Endothelial cell of umbilical vein (primary cell): ENCODE data around the gene SLC28A1. TPM values are rescaled to one million over a fixed set of nuclear protein-coding genes. Genes with fewer than 3 reads are reported as not detected.

Experiments used
- BruUV-seq: library from RNA; stranded (reverse); fragments of 400-500 nt; replicated peaks from 2 replicates; lab custom pipeline; 2021; lab: Mats Ljungman, UMichigan
- CTCF ChIA-PET: fragments of 300-600, 350-600 bp; sonication (Branson Sonifier 250); formaldehyde crosslinking; loops from one replicate; lab custom pipeline; 2021; ENCODE audit warnings: antibody characterized with exemption, inconsistent platforms; lab: Charles Lee
- POLR2A ChIA-PET: fragments of 300-600, 350-600 bp; sonication (Branson Sonifier 250); formaldehyde crosslinking; loops from one replicate; lab custom pipeline; 2021; ENCODE audit warnings: antibody characterized with exemption, inconsistent platforms; lab: Charles Lee
- DNase-seq: peaks from one replicate; pipeline ENCODE4 v3.0.0-alpha.2; 2011; ENCODE audit warnings: low read depth, low spot score
- FAIRE-seq: peaks from 2 replicates; lab custom pipeline; 2011; peaks lifted over from hg19 to GRCh38; lab: Jason Lieb, UNC
- H2AFZ ChIP-seq: 2 replicates; pipeline ENCODE4 v1.6.0; 2012; ENCODE audit warnings: low read depth, low read length, control low read depth, inconsistent platforms
- H3K27ac ChIP-seq: 2 replicates; pipeline ENCODE4 v1.5.1; 2011; ENCODE audit warnings: low read depth, mild to moderate bottlenecking, control low read depth, low read length, moderate library complexity; ENCODE audit not compliant: insufficient read depth
- H3K27me3 ChIP-seq, 2 experiments: 2 replicates each; pipeline versions ENCODE4 v1.6.0 to v1.6.1; 2011; ENCODE audit warnings: low read length in 2 of 2, mixed read lengths in 1 of 2; ENCODE audit not compliant: control insufficient read depth in 2 of 2, insufficient read depth in 2 of 2
- H3K36me3 ChIP-seq, 2 experiments: 2 replicates in 1 of 2; 3 replicates in 1 of 2; pipeline ENCODE4 v1.5.1; 2011; ENCODE audit warnings: low read length in 2 of 2, mild to moderate bottlenecking in 1 of 2, moderate library complexity in 1 of 2; ENCODE audit not compliant: control insufficient read depth in 2 of 2, insufficient read depth in 2 of 2; ENCODE audit errors: extremely low read depth in 1 of 2
- H3K4me1 ChIP-seq: 3 replicates; pipeline ENCODE4 v1.5.1; 2011; ENCODE audit warnings: mild to moderate bottlenecking, low read length; ENCODE audit not compliant: control insufficient read depth, insufficient read depth; ENCODE audit errors: extremely low read depth
- H3K4me2 ChIP-seq: 2 replicates; pipeline ENCODE4 v1.6.1; 2011; ENCODE audit warnings: low read length, control low read depth, mixed read lengths; ENCODE audit not compliant: insufficient read depth
- H3K4me3 ChIP-seq, 3 experiments: fragments of 200-600 bp in 1 of 3; sonication (generic), shearing (Covaris generic) in 1 of 3; replicated peaks in 1 of 3; 2 replicates each; pipeline ENCODE4 v1.5.1; 2011 to 2016; ENCODE audit warnings: control low read depth in 3 of 3, low read length in 3 of 3, mild to moderate bottlenecking in 2 of 3, inconsistent platforms in 1 of 3, low read depth in 1 of 3, moderate library complexity in 1 of 3; ENCODE audit not compliant: insufficient read depth in 1 of 3
- H3K79me2 ChIP-seq: 2 replicates; pipeline ENCODE4 v1.6.0; 2012; ENCODE audit warnings: low read length, inconsistent platforms; ENCODE audit not compliant: control insufficient read depth, insufficient read depth
- H3K9ac ChIP-seq: replicated peaks from 2 replicates; pipeline ENCODE3; 2011; ENCODE audit warnings: low read length, control low read depth; ENCODE audit not compliant: insufficient read depth; ENCODE audit errors: extremely low read depth
- H3K9me1 ChIP-seq: replicated peaks from 3 replicates; pipeline ENCODE4 v1.6.0; 2011; ENCODE audit warnings: mild to moderate bottlenecking, low read length; ENCODE audit not compliant: control insufficient read depth, insufficient read depth; ENCODE audit errors: extremely low read depth
- H3K9me3 ChIP-seq: replicated peaks from 2 replicates; pipeline ENCODE4 v1.5.1; 2012; ENCODE audit warnings: low read length, inconsistent platforms; ENCODE audit not compliant: control insufficient read depth, insufficient read depth
- H4K20me1 ChIP-seq: replicated peaks from 2 replicates; pipeline ENCODE3; 2011; ENCODE audit warnings: mild to moderate bottlenecking, low read length; ENCODE audit not compliant: control insufficient read depth, insufficient read depth; ENCODE audit errors: extremely low read depth
- CTCF ChIP-seq, 2 donors: IDR thresholded peaks; 1 replicate in 1 of 2; 2 replicates in 1 of 2; pipeline ENCODE4 v1.5.1; 2011; ENCODE audit warnings: low read length in 2 of 2, mild to moderate bottlenecking in 2 of 2, moderate library complexity in 2 of 2, control low read depth in 1 of 2, inconsistent platforms in 1 of 2, low read depth in 1 of 2; ENCODE audit not compliant: insufficient read depth in 1 of 2; ENCODE audit errors: extremely low read depth in 1 of 2
- EZH2 ChIP-seq: IDR thresholded peaks from 2 replicates; pipeline ENCODE4 v1.6.1; 2012; ENCODE audit warnings: borderline replicate concordance, low read depth, mild to moderate bottlenecking, moderate library complexity, low read length, inconsistent platforms; ENCODE audit not compliant: severe bottlenecking
- FOS ChIP-seq: IDR thresholded peaks from 2 replicates; pipeline ENCODE4 v1.6.1; 2011; ENCODE audit warnings: mild to moderate bottlenecking, low read length, moderate library complexity, borderline replicate concordance; ENCODE audit not compliant: insufficient read depth
- GATA2 ChIP-seq: IDR thresholded peaks from 2 replicates; pipeline ENCODE4 v1.7.0; 2011; ENCODE audit warnings: low read depth, mild to moderate bottlenecking, moderate library complexity, mixed read lengths, low read length; ENCODE audit not compliant: insufficient read length, insufficient read depth
- JUN ChIP-seq: IDR thresholded peaks from 2 replicates; pipeline ENCODE4 v1.6.1; 2011; ENCODE audit warnings: borderline replicate concordance, low read depth; ENCODE audit not compliant: insufficient read length, insufficient read depth
- MAX ChIP-seq: IDR thresholded peaks from 2 replicates; pipeline ENCODE4 v1.6.1; 2011; ENCODE audit not compliant: insufficient read depth, insufficient read length
- MYC ChIP-seq: IDR thresholded peaks from one replicate; pipeline ENCODE4 v1.6.1; 2011; ENCODE audit warnings: mild to moderate bottlenecking, low read depth, low read length
- POLR2A ChIP-seq: IDR thresholded peaks from 2 replicates; pipeline ENCODE4 v1.6.1; 2012; ENCODE audit warnings: low read depth, mild to moderate bottlenecking, control low read depth, low read length
- dilution Hi-C: fragments of 300-500 bp; cut with MboI; formaldehyde crosslinking; loops from one replicate; pipeline ENCODE4 v1.15.0; 2019; ENCODE audit warnings: low sequenced_read_pairs; ENCODE audit not compliant: extremely low pct_ligation_motif_present
- intact Hi-C: fragments of 100-400 bp; cut with micrococcal nuclease; formaldehyde crosslinking; loops from one replicate; pipeline ENCODE4 v1.10.0; 2022
- polyA plus RNA-seq, 4 experiments: library from polyadenylated mRNA; depleted of rRNA in 3 of 4; stranded (reverse) in 3 of 4; unstranded in 1 of 4; fragments of >200 nt; gene quantifications; 2 replicates each; pipeline versions ENCODE4 v1.2.1 to v1.2.3, GENCODE V29; 2011 to 2012; ENCODE audit warnings: missing spikeins in 1 of 4
- total RNA-seq: library from RNA; stranded (reverse); gene quantifications from 2 replicates; pipeline ENCODE4 v1.2.3, GENCODE V29; 2021

SLC28A1 gene
- total and polyA plus RNA-seq, 2 donors (not counting 3 experiments of a cell fraction or from before 2014, with no cell fraction given), result not detected

- Histone ChIP-seq H3K9me3 (no peaks in the 10 kb centered on the region), H3K27me3 (no peaks in the 10 kb centered on the region), H3K4me2 (no peak overlapping the region), H2AFZ (no peak overlapping the region), H3K27ac (no peak overlapping the region), H3K36me3 (no peaks in the 10 kb centered on the region), H3K79me2 (peaks cover 69% of the 10 kb centered on the region), H3K9me1 (no peaks in the 10 kb centered on the region), H3K4me1 (peaks cover 3% of the 10 kb centered on the region), H3K9ac (no peak overlapping the region), H3K4me3 (no peak overlapping the region), H4K20me1 (no peaks in the 10 kb centered on the region)
- BruUV-seq, result no TSS peak
- FAIRE-seq (no peak), DNase-seq (no peak)
- dilution Hi-C loops, result no loop called here
- CTCF ChIA-PET, result interaction anchor here (0.5 to 2.4 kb wide), 8 partner anchors 11 to 331 kb away, joined by 3 to 12 read pairs (median 6); partner anchors contain the start of gene NMB
- intact Hi-C loops, result no loop called here
- POLR2A ChIA-PET, result no interaction called here
- TF ChIP-seq FOS (no peak), MYC (no peak), EZH2 (no peak), POLR2A (no peak), GATA2 (no peak), JUN (no peak), CTCF (IDR thresholded peaks at IDR 0.05; ENCODE audit: extremely low read depth in 1 of 2, insufficient read depth in 1 of 2, low read depth in 1 of 2, low read length in 2 of 2) (no peak), MAX (no peak)
Measured at GRCh38 chr15:84988909-84989644, 104.6 kb downstream of the SLC28A1 start.
